H1 (cell line): ENCODE results near the gene NR2C2AP. TPM values are rescaled to one million over a fixed set of nuclear protein-coding genes. Genes with fewer than 3 reads are reported as not detected.

Source experiments
- CTCF ChIA-PET: fragments of 300-600 bp; sonication (Branson Sonifier 250); formaldehyde crosslinking; loops from one replicate; lab custom pipeline; 2021; ENCODE audit not compliant: partially characterized antibody; lab: Charles Lee
- POLR2A ChIA-PET: fragments of 300-600 bp; sonication (Branson Sonifier 250); formaldehyde crosslinking; loops from one replicate; lab custom pipeline; 2021; ENCODE audit warnings: inconsistent platforms; ENCODE audit not compliant: partially characterized antibody; lab: Charles Lee
- DNase-seq, 2 experiments: peaks; one replicate each; pipeline versions ENCODE4 v3.0.0 to v3.0.0-alpha.2; 2010 to 2022; ENCODE audit warnings: low spot score in 2 of 2, low read depth in 1 of 2, mixed read lengths in 1 of 2
- FAIRE-seq: peaks from 2 replicates; lab custom pipeline; 2011; peaks lifted over from hg19 to GRCh38; lab: Jason Lieb, UNC
- H2AFZ ChIP-seq: 2 replicates; pipeline ENCODE4 v1.8.1; 2012; ENCODE audit warnings: low read length, inconsistent platforms
- H2AK5ac ChIP-seq: 2 replicates; pipeline ENCODE4 v1.6.1; 2013; ENCODE audit warnings: low read depth, low read length
- H2BK120ac ChIP-seq: replicated peaks from 2 replicates; pipeline ENCODE3; 2013; ENCODE audit warnings: low read depth, low read length, inconsistent platforms
- H2BK12ac ChIP-seq: 2 replicates; pipeline ENCODE4 v1.6.1; 2013; ENCODE audit warnings: low read depth, low read length
- H2BK15ac ChIP-seq: 2 replicates; pipeline ENCODE4 v1.6.1; 2013; ENCODE audit warnings: low read length
- H2BK20ac ChIP-seq: 2 replicates; pipeline ENCODE4 v1.6.1; 2013; ENCODE audit warnings: low read length
- H2BK5ac ChIP-seq: 2 replicates; pipeline ENCODE4 v1.6.1; 2013; ENCODE audit warnings: low read depth, low read length
- H3K14ac ChIP-seq: 2 replicates; pipeline ENCODE4 v1.6.1; 2013; ENCODE audit warnings: inconsistent platforms; ENCODE audit not compliant: insufficient read length
- H3K18ac ChIP-seq: 2 replicates; pipeline ENCODE4 v1.6.1; 2013; ENCODE audit warnings: low read length; ENCODE audit errors: extremely low read depth
- H3K23ac ChIP-seq: 2 replicates; pipeline ENCODE4 v1.6.1; 2013; ENCODE audit warnings: inconsistent platforms; ENCODE audit not compliant: insufficient read length
- H3K23me2 ChIP-seq: 2 replicates; pipeline ENCODE4 v1.6.1; 2013; ENCODE audit warnings: low read depth, low read length
- H3K27ac ChIP-seq: 2 replicates; pipeline ENCODE4 v1.6.1; 2011; ENCODE audit warnings: low read depth, low read length, inconsistent platforms
- H3K27me3 ChIP-seq, 4 experiments: replicated peaks in 1 of 4; 1 replicate in 1 of 4; 2 replicates in 3 of 4; pipeline versions ENCODE4 v1.6.1 to v1.8.1; 2011 to 2013; ENCODE audit warnings: low read length in 3 of 4, mild to moderate bottlenecking in 3 of 4, inconsistent platforms in 2 of 4, mixed read lengths in 2 of 4, moderate library complexity in 1 of 4; ENCODE audit not compliant: control insufficient read depth in 3 of 4, insufficient read depth in 3 of 4; ENCODE audit errors: extremely low read depth in 1 of 4
- H3K36me3 ChIP-seq, 4 experiments: 2 replicates each; pipeline versions ENCODE4 v1.6.1 to v1.8.1; 2011 to 2013; ENCODE audit warnings: mild to moderate bottlenecking in 4 of 4, low read length in 3 of 4, moderate library complexity in 2 of 4, control low read depth in 1 of 4, inconsistent platforms in 1 of 4; ENCODE audit not compliant: insufficient read depth in 4 of 4, control insufficient read depth in 2 of 4
- H3K4ac ChIP-seq: replicated peaks from 2 replicates; pipeline ENCODE3; 2013; ENCODE audit warnings: low read length, low read depth, mixed read lengths, inconsistent platforms; ENCODE audit not compliant: insufficient read length
- H3K4me1 ChIP-seq, 4 experiments: replicated peaks in 1 of 4; 1 replicate in 1 of 4; 2 replicates in 3 of 4; pipeline versions ENCODE4 v1.6.1 to v1.8.1; 2011 to 2013; ENCODE audit warnings: low read length in 3 of 4, inconsistent platforms in 2 of 4, mixed read lengths in 1 of 4; ENCODE audit not compliant: insufficient read depth in 4 of 4, control insufficient read depth in 3 of 4
- H3K4me2 ChIP-seq, 2 experiments: 2 replicates each; pipeline versions ENCODE4 v1.6.1 to v1.8.1; 2011 to 2013; ENCODE audit warnings: low read depth in 2 of 2, low read length in 2 of 2, control low read depth in 1 of 2, inconsistent platforms in 1 of 2, mild to moderate bottlenecking in 1 of 2; ENCODE audit not compliant: insufficient read depth in 1 of 2
- H3K4me3 ChIP-seq, 4 experiments: fragments of 200-600, 300-600 bp in 1 of 4; sonication (generic), shearing (Covaris generic), sonication (Bioruptor Twin) in 1 of 4; 2 replicates each; pipeline versions ENCODE4 v1.5.1 to v1.8.1; 2011 to 2016; ENCODE audit warnings: low read length in 4 of 4, low read depth in 3 of 4, control low read depth in 2 of 4, inconsistent platforms in 2 of 4, mild to moderate bottlenecking in 2 of 4, mixed read lengths in 1 of 4, moderate library complexity in 1 of 4; ENCODE audit not compliant: insufficient read depth in 2 of 4; ENCODE audit errors: extremely low read depth in 1 of 4
- H3K56ac ChIP-seq: replicated peaks from 2 replicates; pipeline ENCODE3; 2013; ENCODE audit warnings: low read depth, mild to moderate bottlenecking, mixed read lengths, low read length, inconsistent platforms; ENCODE audit not compliant: insufficient read length
- H3K79me1 ChIP-seq: 2 replicates; pipeline ENCODE4 v1.6.1; 2013; ENCODE audit warnings: low read depth, low read length, control low read depth
- H3K79me2 ChIP-seq, 2 experiments: 2 replicates each; pipeline versions ENCODE4 v1.6.1 to v1.8.1; 2012 to 2013; ENCODE audit warnings: low read length in 2 of 2, mild to moderate bottlenecking in 2 of 2, inconsistent platforms in 1 of 2; ENCODE audit not compliant: insufficient read depth in 2 of 2, control insufficient read depth in 1 of 2
- H3K9ac ChIP-seq, 4 experiments: replicated peaks in 1 of 4; 1 replicate in 1 of 4; 2 replicates in 3 of 4; pipeline versions ENCODE4 v1.6.1 to v1.8.1; 2011 to 2013; ENCODE audit warnings: low read depth in 3 of 4, low read length in 3 of 4, control low read depth in 2 of 4, mild to moderate bottlenecking in 2 of 4, moderate library complexity in 2 of 4, inconsistent platforms in 1 of 4; ENCODE audit errors: extremely low read depth in 1 of 4
- H3K9me3 ChIP-seq, 2 experiments: 2 replicates each; pipeline versions ENCODE4 v1.6.1 to v1.8.1; 2012 to 2013; ENCODE audit warnings: mild to moderate bottlenecking in 2 of 2, moderate library complexity in 2 of 2, control low read depth in 1 of 2, inconsistent platforms in 1 of 2, low read depth in 1 of 2, low read length in 1 of 2, mixed read lengths in 1 of 2; ENCODE audit not compliant: insufficient read depth in 2 of 2
- H4K20me1 ChIP-seq, 2 experiments: replicated peaks in 1 of 2; 2 replicates each; pipeline versions ENCODE3 to v1.8.1; 2011 to 2013; ENCODE audit warnings: inconsistent platforms in 2 of 2, low read length in 2 of 2, mild to moderate bottlenecking in 1 of 2; ENCODE audit not compliant: insufficient read depth in 2 of 2, control insufficient read depth in 1 of 2
- H4K5ac ChIP-seq: 2 replicates; pipeline ENCODE4 v1.6.1; 2013; ENCODE audit warnings: low read length, low read depth, mixed read lengths, inconsistent platforms; ENCODE audit not compliant: insufficient read length
- H4K8ac ChIP-seq: 2 replicates; pipeline ENCODE4 v1.8.0; 2013; ENCODE audit warnings: mild to moderate bottlenecking, moderate library complexity, low read length, inconsistent platforms; ENCODE audit not compliant: insufficient read depth; ENCODE audit errors: extremely low read depth
- H4K91ac ChIP-seq: replicated peaks from 2 replicates; pipeline ENCODE3; 2013; ENCODE audit warnings: low read length, mixed read lengths, inconsistent platforms; ENCODE audit not compliant: insufficient read length
- CBX5 ChIP-seq: fragments of 300-800, 300-1000 bp; sonication (generic); IDR thresholded peaks from 2 replicates; pipeline ENCODE4 v1.7.1; 2016; ENCODE audit warnings: antibody characterized with exemption, low read length, low read depth
- NANOG ChIP-seq: IDR thresholded peaks from 2 replicates; pipeline ENCODE4 v1.6.1; 2011; ENCODE audit warnings: low read length, low read depth, mild to moderate bottlenecking, inconsistent platforms; ENCODE audit not compliant: insufficient read depth, poor library complexity, severe bottlenecking
- NRF1 ChIP-seq: IDR thresholded peaks from 2 replicates; pipeline ENCODE4 v1.6.1; 2011; ENCODE audit warnings: mild to moderate bottlenecking, low read depth, low read length, improper control_type of control experiment
- WGBS, 2 experiments: shearing (Covaris generic) in 1 of 2; methylation state at CpG; one replicate each; pipeline versions ENCODE4 v1.1.6 to v1.1.7; 2013 to 2015; ENCODE audit warnings: low lambda C conversion rate in 2 of 2, mixed read lengths in 2 of 2, inconsistent platforms in 1 of 2, low coverage in 1 of 2, missing lambda C conversion rate in 1 of 2; ENCODE audit not compliant: insufficient replicate concordance in 2 of 2, insufficient coverage in 1 of 2, insufficient read length in 1 of 2; ENCODE audit errors: extremely low coverage in 1 of 2, missing lambda C conversion rate in 1 of 2; 5-methylcytosine and 5-hydroxymethylcytosine counted together
- polyA plus RNA-seq, 7 experiments: library from polyadenylated mRNA; depleted of rRNA in 3 of 7; stranded (reverse) in 5 of 7; unstranded in 2 of 7; fragments of >200 nt in 5 of 7; fragments of 200-250 nt in 2 of 7; gene quantifications; 1 replicate in 5 of 7; 2 replicates in 1 of 7; 4 replicates in 1 of 7; pipeline versions ENCODE4 v1.2.1 to v1.2.3, GENCODE V29; 2011 to 2013; ENCODE audit warnings: missing spikeins in 2 of 7, mixed read lengths in 2 of 7
- small RNA-seq: library from polyadenylated mRNA; stranded (forward); fragments of <200 nt; extraction: miRNeasy Mini kit (QIAGEN cat#:217004); gene quantifications from one replicate; pipeline ENCODE3, GENCODE V24; 2013; ENCODE audit not compliant: insufficient read depth
- total RNA-seq: library from RNA; stranded (reverse); fragmentation: NEBNext Ultra II Directional; extraction: Animal tissue kit (Norgen Biotek cat#: 25700); gene quantifications from 2 replicates; pipeline ENCODE4 v1.2.1, GENCODE V29; 2021

NR2C2AP gene
- total and polyA plus RNA-seq, 2 of the 8 experiments (the other 6 are each of a cell fraction or from before 2014, with no cell fraction given), result 16.4 to 20.5 TPM

GRCh38 chr19:19151418-19151817 lies 51.8 kb downstream of the NR2C2AP start:
- no peak overlapping the region for H2BK120ac ChIP-seq
- no peak overlapping the region for H3K18ac ChIP-seq
- no peak overlapping the region; the same call in 1 of the 2 replicates for H4K8ac ChIP-seq
- no peak overlapping the region for H3K4ac ChIP-seq
- no peaks in the 10 kb centered on the region for H3K9me3 ChIP-seq
- no peaks in the 10 kb centered on the region; a peak in 3 of 7 replicates for H3K4me1 ChIP-seq
- H2BK5ac ChIP-seq, result no peak overlapping the region
- H4K20me1 ChIP-seq, result no peaks in the 10 kb centered on the region
- no peaks in the 10 kb centered on the region for H3K79me2 ChIP-seq
- no peak overlapping the region for H2BK15ac ChIP-seq
- H4K91ac ChIP-seq, result no peak overlapping the region
- H3K4me2 ChIP-seq, result no peak overlapping the region
- peaks cover 0 to under 1% (median 0%) of the 10 kb centered on the region in 4 experiments; a peak in 1 of 8 replicates for H3K36me3 ChIP-seq
- H3K14ac ChIP-seq, result no peak overlapping the region
- no peak overlapping the region for H2AFZ ChIP-seq
- POLR2A ChIA-PET, result interaction anchor here (1.1 kb wide), 1 partner anchor 9 kb away, joined by 5 read pairs; no protein-coding TSS in a partner anchor
- H2BK20ac ChIP-seq, result no peak overlapping the region
- no peak overlapping the region for H2AK5ac ChIP-seq
- CTCF ChIA-PET, result interaction anchor here (1.0 to 1.2 kb wide), 3 partner anchors 9 to 23 kb away, joined by 3 read pairs; no protein-coding TSS in a partner anchor
- no peak for DNase-seq
- H3K27ac ChIP-seq, result no peak overlapping the region
- no peak overlapping the region for H4K5ac ChIP-seq
- no peak overlapping the region for H3K23ac ChIP-seq
- H3K23me2 ChIP-seq, result no peaks in the 10 kb centered on the region
- WGBS, 2 experiments, result 85% methylated on average over 9 of the region's 11 CpGs; no CpG with 5 or more reads in 1 of the 2 experiments
- TF ChIP-seq CBX5 (no peak), NANOG (no peak), NRF1 (no peak)
- TF ChIP-seq, all 59 proteins: peak for 0
- no peak for FAIRE-seq
- H3K9ac ChIP-seq, result no peak overlapping the region
- no peaks in the 10 kb centered on the region; a peak in 1 of 7 replicates for H3K27me3 ChIP-seq
- no peaks in the 10 kb centered on the region for H3K79me1 ChIP-seq
- H2BK12ac ChIP-seq, result no peak overlapping the region
- H3K56ac ChIP-seq, result no peak overlapping the region
- H3K4me3 ChIP-seq, result no peak overlapping the region

Small RNAs within 50 kb of the gene (small RNA-seq; reads per million reads assigned to genes)
- gene RNU6-1028P, result not detected

Other genes starting within 250 kb of the NR2C2AP start
- 106 and 114 TPM in 2 replicates for gene SUGP2, start 169.9 kb downstream of the NR2C2AP start, total RNA-seq
- gene SUGP2, start 169.9 kb downstream of the NR2C2AP start, polyA plus RNA-seq (2011; rRNA removed), result 57.7 and 76.6 TPM in 2 replicates
- 68.3 and 73.7 TPM in 2 replicates for gene ARMC6, start 169.8 kb downstream of the NR2C2AP start, total RNA-seq
- gene ARMC6, start 169.8 kb downstream of the NR2C2AP start, polyA plus RNA-seq (2011; rRNA removed), result 67.1 and 87.0 TPM in 2 replicates
- gene SLC25A42, start 139.4 kb downstream of the NR2C2AP start, total RNA-seq, result 4.1 and 6.2 TPM in 2 replicates
- gene SLC25A42, start 139.4 kb downstream of the NR2C2AP start, polyA plus RNA-seq (2011; rRNA removed), result 5.9 and 10.5 TPM in 2 replicates
- 41.9 and 47.8 TPM in 2 replicates for gene TMEM161A, start 64.9 kb downstream of the NR2C2AP start, total RNA-seq
- 103 and 153 TPM in 2 replicates for gene TMEM161A, start 64.9 kb downstream of the NR2C2AP start, polyA plus RNA-seq (2011; rRNA removed)
- 2.8 and 4.1 TPM in 2 replicates for gene MEF2B, start 33.2 kb downstream of the NR2C2AP start, total RNA-seq
- gene MEF2B, start 33.2 kb downstream of the NR2C2AP start, polyA plus RNA-seq (2011; rRNA removed), result 3.7 and 17.8 TPM in 2 replicates
- gene BORCS8, start 11.3 kb downstream of the NR2C2AP start, total RNA-seq, result 15.9 and 20.9 TPM in 2 replicates
- gene BORCS8, start 11.3 kb downstream of the NR2C2AP start, polyA plus RNA-seq (2011; rRNA removed), result 15.0 and 22.9 TPM in 2 replicates
- 72.9 and 77.7 TPM in 2 replicates for gene RFXANK, start 11.2 kb downstream of the NR2C2AP start, total RNA-seq
- 87.5 and 105 TPM in 2 replicates for gene RFXANK, start 11.2 kb downstream of the NR2C2AP start, polyA plus RNA-seq (2011; rRNA removed)
- 2.7 and 2.8 TPM in 2 replicates for gene NCAN, start 8.5 kb upstream of the NR2C2AP start, total RNA-seq
- 2.7 and 3.6 TPM in 2 replicates for gene NCAN, start 8.5 kb upstream of the NR2C2AP start, polyA plus RNA-seq (2011; rRNA removed)
- gene TM6SF2, start 69.9 kb upstream of the NR2C2AP start, total RNA-seq, result 5.3 and 6.5 TPM in 2 replicates
- 10.1 and 12.9 TPM in 2 replicates for gene TM6SF2, start 69.9 kb upstream of the NR2C2AP start, polyA plus RNA-seq (2011; rRNA removed)
- 65.2 and 70.5 TPM in 2 replicates for gene SUGP1, start 117.1 kb upstream of the NR2C2AP start, total RNA-seq
- 38.5 and 56.6 TPM in 2 replicates for gene SUGP1, start 117.1 kb upstream of the NR2C2AP start, polyA plus RNA-seq (2011; rRNA removed)
- gene MAU2, start 117.4 kb upstream of the NR2C2AP start, total RNA-seq, result 40.8 TPM in 2 replicates
- gene MAU2, start 117.4 kb upstream of the NR2C2AP start, polyA plus RNA-seq (2011; rRNA removed), result 32.0 and 43.7 TPM in 2 replicates
- 205 and 210 TPM in 2 replicates for gene GATAD2A, start 202.3 kb upstream of the NR2C2AP start, total RNA-seq
- 38.4 and 54.9 TPM in 2 replicates for gene GATAD2A, start 202.3 kb upstream of the NR2C2AP start, polyA plus RNA-seq (2011; rRNA removed)